GM21360 (cell line): ENCODE results near the gene CARS2.
"Not testable (repeated sequence)": the region's sequence is repeated elsewhere in the genome, so short reads cannot be mapped to it uniquely, and the experiment has no call there.

ENCODE experiments used
- ATAC-seq: cut with Tn5 transposase; IDR thresholded peaks from one replicate; pipeline ENCODE4 v1.9.1; 2021; ENCODE audit warnings: mild to moderate bottlenecking, moderate library complexity; ENCODE audit not compliant: unreplicated experiment

Gene CARS2

DNA sequence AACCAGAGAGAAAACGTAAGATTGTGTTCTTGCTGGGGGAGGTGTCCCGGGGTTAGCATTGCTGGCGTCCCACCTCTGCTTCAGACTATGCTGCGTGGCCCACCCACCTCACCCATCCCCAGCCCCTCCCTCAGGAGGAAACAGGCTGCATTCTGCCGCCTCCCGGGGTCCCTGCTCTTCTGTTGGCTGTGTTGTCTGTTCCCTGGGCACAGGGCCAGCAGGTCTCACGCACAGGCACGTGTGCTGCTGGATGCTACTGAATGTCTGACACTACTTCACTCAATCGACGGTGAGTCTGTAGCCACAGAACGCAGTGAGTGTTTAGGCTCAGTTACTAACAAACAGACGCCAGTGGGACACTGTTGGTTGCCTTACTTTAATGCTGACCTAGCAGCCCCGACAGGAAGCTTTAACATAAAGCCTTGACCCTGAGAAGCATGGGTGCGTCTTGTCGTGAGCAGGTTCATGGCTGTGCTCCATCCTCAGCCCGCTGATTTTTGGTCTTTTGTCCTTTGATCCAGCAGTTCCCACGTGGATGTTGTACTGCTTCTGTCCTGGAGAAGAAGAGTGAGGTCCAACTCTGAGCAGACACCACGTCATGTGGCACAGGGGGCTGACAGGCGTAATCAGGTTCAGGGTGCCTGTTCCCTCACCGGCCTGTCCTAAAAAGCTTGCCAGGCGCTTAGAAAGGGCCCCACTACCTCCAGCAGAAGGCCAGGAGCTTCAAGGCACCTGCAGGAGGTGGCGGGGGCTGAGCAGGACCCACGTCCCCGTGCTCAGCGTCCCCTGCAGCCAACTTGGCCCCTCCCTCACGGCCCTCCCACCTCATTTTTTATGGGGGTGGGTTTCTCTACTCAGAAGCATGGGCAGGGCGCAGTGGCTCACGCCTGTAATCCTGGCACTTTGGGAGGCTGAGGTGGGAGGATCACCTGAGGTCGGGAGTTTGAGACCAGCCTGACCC is 64.6 kb downstream of the CARS2 start:
- ATAC-seq = no peak

DNA sequence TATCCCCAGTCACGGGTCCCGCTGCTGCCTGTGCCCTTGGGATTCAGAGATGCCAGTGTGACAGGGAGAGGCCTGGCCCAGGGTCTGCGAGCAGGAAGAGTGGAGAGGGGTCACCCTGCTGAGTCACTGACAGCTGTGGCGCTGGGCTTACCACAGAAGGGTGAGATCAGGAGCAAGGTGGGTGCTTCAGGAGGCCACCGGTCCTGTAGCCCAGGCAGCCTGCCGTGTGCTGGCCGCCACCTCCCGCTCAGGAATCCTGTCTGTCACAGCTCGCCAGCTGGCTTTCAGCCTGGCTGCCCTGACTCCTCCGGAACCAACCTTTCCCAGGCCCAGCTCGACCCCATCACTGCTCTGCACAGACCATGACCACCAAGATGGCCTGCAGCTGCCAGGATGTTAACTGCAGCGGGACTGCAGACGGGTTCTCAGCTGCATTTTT is 65.3 kb downstream of the CARS2 start:
- no peak for ATAC-seq

- no peak for ATAC-seq
Measured at GRCh38 chr13:110639935-110640334, 66.0 kb downstream of the CARS2 start.

GRCh38 chr13:110638814-110639806 is 66.8 kb downstream of the CARS2 start:
- no peak for ATAC-seq

GRCh38 chr13:110638257-110638656 is 67.7 kb downstream of the CARS2 start:
- no peak for ATAC-seq

DNA sequence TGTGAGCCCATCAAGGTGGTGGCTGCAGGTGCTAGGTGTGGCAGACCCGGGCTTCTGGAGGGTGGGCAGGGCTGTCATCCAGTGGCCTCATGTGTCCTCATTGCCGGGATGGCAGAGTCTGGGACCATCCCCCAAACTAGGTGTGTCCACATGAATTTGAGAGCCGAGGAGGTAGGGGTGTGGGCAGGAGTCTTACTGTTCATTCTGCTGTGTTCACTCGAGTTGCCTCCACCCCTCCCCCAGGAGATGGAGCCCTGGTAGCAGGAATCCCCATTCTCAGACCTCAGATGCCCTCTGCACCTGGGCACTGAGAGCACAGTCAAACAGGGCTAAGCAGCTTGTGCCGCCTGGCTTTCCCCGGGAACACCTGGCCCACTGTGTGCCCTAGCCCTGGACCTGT is 68.2 kb downstream of the CARS2 start:
- no peak for ATAC-seq

GRCh38 chr13:110637275-110637674 is 68.6 kb downstream of the CARS2 start:
- ATAC-seq = no peak

- no peak for ATAC-seq
Measured at GRCh38 chr13:110636701-110637201, 69.2 kb downstream of the CARS2 start.

GRCh38 chr13:110636053-110636475 is 69.9 kb downstream of the CARS2 start:
- no peak for ATAC-seq

- ATAC-seq = no peak
Measured at GRCh38 chr13:110635405-110636002, 70.4 kb downstream of the CARS2 start.

GRCh38 chr13:110634558-110634957 is 71.4 kb downstream of the CARS2 start:
- ATAC-seq = no peak

GRCh38 chr13:110633776-110634175 is 72.1 kb downstream of the CARS2 start:
- no peak for ATAC-seq

DNA sequence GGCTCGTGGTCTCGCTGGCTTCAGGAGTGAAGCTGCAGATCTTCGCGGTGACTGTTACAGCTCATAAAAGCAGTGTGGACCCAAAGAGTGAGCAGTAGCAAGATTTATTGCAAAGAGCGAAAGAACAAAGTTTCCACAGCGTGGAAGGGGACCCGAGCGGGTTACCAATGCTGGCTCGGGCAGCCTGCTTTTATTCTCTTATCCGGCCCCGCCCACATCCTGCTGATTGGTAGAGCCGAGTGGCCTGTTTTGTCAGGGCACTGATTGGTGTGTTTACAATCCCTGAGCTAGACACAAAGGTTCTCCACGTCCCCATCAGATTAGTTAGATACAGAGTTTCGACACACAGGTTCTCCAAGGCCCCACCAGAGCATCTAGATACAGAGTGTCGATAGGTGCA is 73.7 kb downstream of the CARS2 start:
- ATAC-seq = not testable (repeated sequence)

GRCh38 chr13:110630566-110631119 is 75.3 kb downstream of the CARS2 start:
- ATAC-seq = no peak

DNA sequence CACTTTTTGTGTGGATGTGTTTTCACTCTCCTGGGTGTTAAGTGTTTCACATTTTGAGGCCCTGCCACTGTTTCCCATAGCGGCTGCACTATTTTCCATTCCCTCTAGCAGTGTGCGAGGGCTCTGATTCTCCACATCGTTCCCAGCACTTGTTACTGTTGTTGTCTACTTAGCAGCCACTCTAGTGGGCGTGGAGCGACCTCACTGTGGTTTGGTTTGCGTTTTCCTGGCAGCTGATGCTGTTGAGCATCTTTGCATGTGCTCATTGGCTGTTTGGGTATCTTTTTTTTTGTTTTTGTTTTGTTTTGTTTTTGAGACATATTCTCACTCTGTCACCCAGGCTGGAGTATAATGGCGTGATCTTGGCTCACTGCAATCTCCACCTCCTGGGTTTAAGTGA is 76.2 kb downstream of the CARS2 start:
- no peak for ATAC-seq

DNA sequence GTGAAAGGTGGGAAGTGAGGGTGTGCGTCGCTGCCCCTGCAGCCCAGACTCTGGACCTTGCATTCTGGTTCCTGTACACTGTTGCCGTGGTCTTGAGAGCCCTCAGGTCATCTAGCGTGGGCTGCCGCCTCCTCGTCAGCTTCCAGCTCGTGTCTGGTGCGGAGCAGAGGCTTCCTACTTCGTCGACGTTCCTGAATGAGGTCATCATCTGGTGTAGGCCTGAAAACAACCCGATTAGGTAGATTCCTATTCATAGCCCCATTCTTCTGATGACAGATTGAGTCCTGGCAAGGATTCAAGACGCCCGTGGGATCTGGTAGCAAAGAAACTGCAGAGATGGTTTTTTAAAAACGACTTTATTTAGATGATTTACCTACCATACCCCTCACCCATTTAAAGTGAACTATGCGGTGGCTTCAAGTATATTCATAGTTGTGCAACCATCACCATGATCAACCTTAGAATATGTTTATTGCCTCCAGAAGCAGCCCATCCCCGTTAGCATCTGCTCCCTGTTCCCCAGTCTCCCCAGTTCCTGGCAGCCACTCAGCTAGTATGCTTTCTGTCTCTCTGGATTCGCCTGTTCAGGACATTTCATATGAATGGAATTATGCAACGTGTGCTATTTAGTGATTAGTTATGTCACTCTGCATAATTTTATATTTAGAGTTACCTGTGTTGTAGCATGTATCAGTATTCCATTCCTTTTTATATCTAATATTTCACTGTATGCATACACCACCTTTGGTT is 76.8 kb downstream of the CARS2 start:
- no peak for ATAC-seq

- ATAC-seq = no peak
Measured at GRCh38 chr13:110628477-110628793, 77.5 kb downstream of the CARS2 start.

DNA sequence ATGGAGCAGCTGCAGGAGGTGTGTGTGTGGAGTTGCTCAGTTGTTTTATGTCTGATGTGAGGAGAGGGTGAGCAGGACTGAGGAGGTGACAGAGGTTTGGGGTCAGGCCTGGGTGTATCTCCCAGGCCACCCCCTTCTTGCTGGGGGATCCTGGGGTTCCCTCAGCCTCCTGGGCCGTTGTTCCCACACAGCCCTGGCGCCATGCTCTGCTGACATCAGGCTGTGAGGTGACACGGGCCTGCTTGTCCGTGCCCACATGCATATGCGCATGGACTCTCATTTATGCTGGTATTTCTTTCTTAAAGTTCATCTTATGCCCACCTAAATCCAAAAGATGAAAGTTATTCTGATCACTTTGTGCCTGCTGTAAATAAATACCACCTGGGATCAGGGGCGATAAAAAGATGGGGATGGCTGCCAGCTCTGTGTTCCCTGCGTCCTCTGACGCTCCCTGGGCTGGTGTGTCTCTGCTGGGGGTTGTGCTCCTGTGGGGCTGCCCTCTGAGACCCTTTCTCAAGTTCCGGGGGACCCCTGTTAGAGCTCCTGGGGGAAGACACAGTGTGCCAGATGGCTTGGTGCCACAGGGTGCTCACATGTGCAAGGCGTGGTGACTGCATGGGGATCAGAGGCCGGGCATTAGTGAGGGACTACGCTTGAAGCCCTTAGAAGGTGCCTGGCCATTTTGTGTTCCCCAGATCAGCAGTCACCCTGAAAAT is 78.0 kb downstream of the CARS2 start:
- ATAC-seq = no peak

- ATAC-seq = no peak
Measured at GRCh38 chr13:110627351-110627750, 78.6 kb downstream of the CARS2 start.
